GM23338 (cell line): ENCODE measurements around the gene C6orf15. TPM values are rescaled to one million over a fixed set of nuclear protein-coding genes. Genes with fewer than 3 reads are reported as not detected.

ENCODE experiments used
- ATAC-seq: fragments of 200-7000 bp; cut with Tn5 transposase; 3 replicates; pipeline ENCODE4 v1.9.1; 2020
- DNase-seq: peaks from one replicate; pipeline ENCODE4 v3.0.0-alpha.2; 2015; ENCODE audit warnings: low spot score
- H2AFZ ChIP-seq: fragments of 200-600 bp; sonication (generic); 2 replicates; pipeline ENCODE4 v1.8.0; 2016; ENCODE audit warnings: antibody characterized with exemption, mild to moderate bottlenecking, moderate library complexity
- H3F3A ChIP-seq: fragments of 200-600 bp; sonication (generic); replicated peaks from 2 replicates; pipeline ENCODE4 v1.8.0; 2017; ENCODE audit warnings: antibody characterized with exemption, mixed run types, low read depth
- H3K27ac ChIP-seq: fragments of 200-600 bp; sonication (generic); 2 replicates; pipeline ENCODE4 v1.6.1; 2016; ENCODE audit warnings: low read depth
- H3K27me3 ChIP-seq: fragments of 200-600 bp; sonication (generic); 2 replicates; pipeline ENCODE4 v1.8.0; 2016; ENCODE audit warnings: mild to moderate bottlenecking, mixed run types, moderate library complexity; ENCODE audit not compliant: insufficient read depth
- H3K36me3 ChIP-seq: fragments of 200-600 bp; sonication (generic); 2 replicates; pipeline ENCODE4 v1.8.0; 2016; ENCODE audit warnings: mild to moderate bottlenecking; ENCODE audit not compliant: insufficient read depth
- H3K4me1 ChIP-seq: fragments of 200-600 bp; sonication (generic); 2 replicates; pipeline ENCODE4 v1.8.0; 2016; ENCODE audit warnings: mild to moderate bottlenecking, moderate library complexity; ENCODE audit not compliant: insufficient read depth
- H3K4me2 ChIP-seq: fragments of 200-600 bp; sonication (generic); 2 replicates; pipeline ENCODE4 v1.7.1; 2017; ENCODE audit warnings: mixed run types
- H3K4me3 ChIP-seq: fragments of 200-600 bp; sonication (generic); 2 replicates; pipeline ENCODE4 v1.6.1; 2016; ENCODE audit warnings: mixed run types
- H3K79me2 ChIP-seq: fragments of 200-600 bp; sonication (generic); replicated peaks from 2 replicates; pipeline ENCODE4 v1.8.0; 2017; ENCODE audit warnings: mild to moderate bottlenecking; ENCODE audit not compliant: insufficient read depth
- H3K9me2 ChIP-seq: fragments of 200-600 bp; sonication (generic); 2 replicates; pipeline ENCODE4 v1.8.0; 2017; ENCODE audit not compliant: insufficient read depth
- H4K20me1 ChIP-seq: fragments of 200-600 bp; sonication (generic); replicated peaks from 2 replicates; pipeline ENCODE4 v1.8.0; 2017; ENCODE audit warnings: mild to moderate bottlenecking; ENCODE audit not compliant: insufficient read depth
- H3K27ac Mint-ChIP-seq: 2 replicates; pipeline ENCODE4 v1.8.0; 2020; ENCODE audit warnings: inconsistent platforms, mild to moderate bottlenecking, moderate library complexity, mixed read lengths
- H3K27me3 Mint-ChIP-seq: 3 replicates; pipeline ENCODE4 v1.8.0; 2022; ENCODE audit warnings: low read depth, mild to moderate bottlenecking, moderate library complexity, mixed read lengths, inconsistent platforms; ENCODE audit not compliant: insufficient read depth, poor library complexity
- H3K36me3 Mint-ChIP-seq: 3 replicates; pipeline ENCODE4 v1.8.0; 2021; ENCODE audit warnings: low read depth, mild to moderate bottlenecking, inconsistent platforms, moderate library complexity, mixed read lengths
- H3K4me1 Mint-ChIP-seq: 3 replicates; pipeline ENCODE4 v1.8.0; 2020; ENCODE audit warnings: mild to moderate bottlenecking, inconsistent platforms, mixed read lengths
- H3K4me3 Mint-ChIP-seq: 3 replicates; pipeline ENCODE4 v1.8.0; 2021; ENCODE audit warnings: moderate library complexity, mild to moderate bottlenecking, inconsistent platforms, mixed read lengths
- H3K9me3 Mint-ChIP-seq: 3 replicates; pipeline ENCODE4 v1.8.0; 2020; ENCODE audit warnings: moderate library complexity, mild to moderate bottlenecking, inconsistent platforms, mixed read lengths
- CREB1 ChIP-seq: fragments of 250-450 bp; sonication (Bioruptor Pico); IDR thresholded peaks from 2 replicates; pipeline ENCODE4 v1.5.0; 2020; ENCODE audit warnings: low read depth, mild to moderate bottlenecking, moderate library complexity
- EZH2 ChIP-seq: fragments of 200-600 bp; sonication (generic); IDR thresholded peaks from one replicate; pipeline ENCODE4 v1.8.0; 2017; ENCODE audit warnings: antibody characterized with exemption, mild to moderate bottlenecking, low read depth; ENCODE audit not compliant: unreplicated experiment
- EZH2phosphoT487 ChIP-seq: fragments of 200-600 bp; sonication (generic); IDR thresholded peaks from one replicate; pipeline ENCODE4 v1.8.1; 2018; ENCODE audit warnings: antibody characterized with exemption; ENCODE audit not compliant: unreplicated experiment
- JUNB ChIP-seq: IDR thresholded peaks from one replicate; pipeline ENCODE4 v1.6.1; 2016; ENCODE audit warnings: antibody characterized with exemption; ENCODE audit not compliant: unreplicated experiment
- NANOG ChIP-seq: IDR thresholded peaks from 2 replicates; pipeline ENCODE4 v1.6.1; 2016; ENCODE audit warnings: antibody characterized with exemption, borderline replicate concordance
- POLR2AphosphoS5 ChIP-seq: IDR thresholded peaks from 2 replicates; pipeline ENCODE4 v1.6.1; 2016; ENCODE audit warnings: antibody characterized with exemption, low read depth
- STAT1 ChIP-seq: IDR thresholded peaks from one replicate; pipeline ENCODE4 v1.6.1; 2016; ENCODE audit warnings: antibody characterized with exemption; ENCODE audit not compliant: unreplicated experiment
- ZNF114 ChIP-seq: fragments of 250-450 bp; sonication (Bioruptor Pico); IDR thresholded peaks from 2 replicates; pipeline ENCODE4 v1.5.0; 2020; ENCODE audit warnings: mild to moderate bottlenecking, moderate library complexity
- ZNF331 ChIP-seq: fragments of 250-450 bp; sonication (Bioruptor Pico); IDR thresholded peaks from 2 replicates; pipeline ENCODE4 v1.5.0; 2020; ENCODE audit warnings: low read depth, mild to moderate bottlenecking, moderate library complexity
- polyA plus RNA-seq: library from polyadenylated mRNA; unstranded; fragments of >200 nt; fragmentation: Nextera tagmentation; extraction: Ambion mirVana; gene quantifications from 2 replicates; pipeline ENCODE4 v1.2.1, GENCODE V29; 2016
- total RNA-seq: library from RNA; depleted of rRNA; stranded (reverse); fragments of >200 nt; shearing (Covaris generic); gene quantifications from 2 replicates; pipeline ENCODE4 v1.2.3, GENCODE V29; 2014
- TF ChIP-seq, protein P1 (sequence below): fragments of 250-450 bp; sonication (Bioruptor Pico); IDR thresholded peaks from 2 replicates; pipeline ENCODE4 v1.5.0; 2020; ENCODE audit warnings: mild to moderate bottlenecking, moderate library complexity
- TF ChIP-seq, protein P2 (sequence below): IDR thresholded peaks from 2 replicates; pipeline ENCODE4 v1.6.1; 2016; ENCODE audit warnings: antibody characterized with exemption
- TF ChIP-seq, protein P3 (sequence below), 2 experiments: fragments of 200-600 bp in 1 of 2; sonication (generic) in 1 of 2; conservative IDR thresholded peaks; 2 replicates each; pipeline versions ENCODE4 v1.5.1 to v1.6.1; 2016 to 2017; ENCODE audit warnings: antibody characterized with exemption in 2 of 2, low read depth in 2 of 2, mild to moderate bottlenecking in 2 of 2, moderate library complexity in 1 of 2
- TF ChIP-seq, protein P4 (sequence below): IDR thresholded peaks from one replicate; pipeline ENCODE4 v1.6.1; 2018; ENCODE audit warnings: antibody characterized with exemption; ENCODE audit not compliant: unreplicated experiment

C6orf15 gene
- total and polyA plus RNA-seq, 2 experiments from 2014 or later, result not detected

DNA sequence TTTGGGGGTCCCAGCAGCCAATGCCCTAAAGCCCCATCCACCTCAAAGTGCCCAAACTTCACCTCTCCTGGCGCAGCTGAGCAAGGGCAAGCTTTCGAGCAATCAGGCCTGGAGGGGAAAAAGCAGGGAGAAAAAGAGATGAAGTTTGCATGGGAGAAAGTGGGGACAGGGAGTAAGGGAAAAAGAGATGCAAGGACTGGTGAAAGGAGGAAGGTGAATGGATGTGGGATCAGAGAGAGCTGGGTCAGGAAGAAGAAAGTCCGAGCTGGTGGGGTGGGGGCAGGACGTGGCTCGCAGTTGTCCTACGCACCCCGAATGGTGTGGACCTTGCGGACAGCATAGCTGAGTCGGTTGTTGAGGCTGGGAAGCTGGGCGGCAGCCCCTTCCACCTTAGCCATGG is 33.0 kb upstream of the C6orf15 start:
- H3K79me2 ChIP-seq, result no peaks in the 10 kb centered on the region
- Mint-ChIP-seq H3K36me3 (peaks cover 46% of the 10 kb centered on the region), H3K27ac (no peak overlapping the region), H3K4me1 (peaks cover 19% of the 10 kb centered on the region), H3K27me3 (peaks cover 8% of the 10 kb centered on the region), H3K9me3 (no peaks in the 10 kb centered on the region), H3K4me3 (no peak overlapping the region)
- no peaks in the 10 kb centered on the region for H3K27me3 ChIP-seq
- no peaks in the 10 kb centered on the region for H4K20me1 ChIP-seq
- H3K27ac ChIP-seq, result no peak overlapping the region
- H3K36me3 ChIP-seq, result peaks cover 7% of the 10 kb centered on the region
- TF ChIP-seq, protein P1, sequence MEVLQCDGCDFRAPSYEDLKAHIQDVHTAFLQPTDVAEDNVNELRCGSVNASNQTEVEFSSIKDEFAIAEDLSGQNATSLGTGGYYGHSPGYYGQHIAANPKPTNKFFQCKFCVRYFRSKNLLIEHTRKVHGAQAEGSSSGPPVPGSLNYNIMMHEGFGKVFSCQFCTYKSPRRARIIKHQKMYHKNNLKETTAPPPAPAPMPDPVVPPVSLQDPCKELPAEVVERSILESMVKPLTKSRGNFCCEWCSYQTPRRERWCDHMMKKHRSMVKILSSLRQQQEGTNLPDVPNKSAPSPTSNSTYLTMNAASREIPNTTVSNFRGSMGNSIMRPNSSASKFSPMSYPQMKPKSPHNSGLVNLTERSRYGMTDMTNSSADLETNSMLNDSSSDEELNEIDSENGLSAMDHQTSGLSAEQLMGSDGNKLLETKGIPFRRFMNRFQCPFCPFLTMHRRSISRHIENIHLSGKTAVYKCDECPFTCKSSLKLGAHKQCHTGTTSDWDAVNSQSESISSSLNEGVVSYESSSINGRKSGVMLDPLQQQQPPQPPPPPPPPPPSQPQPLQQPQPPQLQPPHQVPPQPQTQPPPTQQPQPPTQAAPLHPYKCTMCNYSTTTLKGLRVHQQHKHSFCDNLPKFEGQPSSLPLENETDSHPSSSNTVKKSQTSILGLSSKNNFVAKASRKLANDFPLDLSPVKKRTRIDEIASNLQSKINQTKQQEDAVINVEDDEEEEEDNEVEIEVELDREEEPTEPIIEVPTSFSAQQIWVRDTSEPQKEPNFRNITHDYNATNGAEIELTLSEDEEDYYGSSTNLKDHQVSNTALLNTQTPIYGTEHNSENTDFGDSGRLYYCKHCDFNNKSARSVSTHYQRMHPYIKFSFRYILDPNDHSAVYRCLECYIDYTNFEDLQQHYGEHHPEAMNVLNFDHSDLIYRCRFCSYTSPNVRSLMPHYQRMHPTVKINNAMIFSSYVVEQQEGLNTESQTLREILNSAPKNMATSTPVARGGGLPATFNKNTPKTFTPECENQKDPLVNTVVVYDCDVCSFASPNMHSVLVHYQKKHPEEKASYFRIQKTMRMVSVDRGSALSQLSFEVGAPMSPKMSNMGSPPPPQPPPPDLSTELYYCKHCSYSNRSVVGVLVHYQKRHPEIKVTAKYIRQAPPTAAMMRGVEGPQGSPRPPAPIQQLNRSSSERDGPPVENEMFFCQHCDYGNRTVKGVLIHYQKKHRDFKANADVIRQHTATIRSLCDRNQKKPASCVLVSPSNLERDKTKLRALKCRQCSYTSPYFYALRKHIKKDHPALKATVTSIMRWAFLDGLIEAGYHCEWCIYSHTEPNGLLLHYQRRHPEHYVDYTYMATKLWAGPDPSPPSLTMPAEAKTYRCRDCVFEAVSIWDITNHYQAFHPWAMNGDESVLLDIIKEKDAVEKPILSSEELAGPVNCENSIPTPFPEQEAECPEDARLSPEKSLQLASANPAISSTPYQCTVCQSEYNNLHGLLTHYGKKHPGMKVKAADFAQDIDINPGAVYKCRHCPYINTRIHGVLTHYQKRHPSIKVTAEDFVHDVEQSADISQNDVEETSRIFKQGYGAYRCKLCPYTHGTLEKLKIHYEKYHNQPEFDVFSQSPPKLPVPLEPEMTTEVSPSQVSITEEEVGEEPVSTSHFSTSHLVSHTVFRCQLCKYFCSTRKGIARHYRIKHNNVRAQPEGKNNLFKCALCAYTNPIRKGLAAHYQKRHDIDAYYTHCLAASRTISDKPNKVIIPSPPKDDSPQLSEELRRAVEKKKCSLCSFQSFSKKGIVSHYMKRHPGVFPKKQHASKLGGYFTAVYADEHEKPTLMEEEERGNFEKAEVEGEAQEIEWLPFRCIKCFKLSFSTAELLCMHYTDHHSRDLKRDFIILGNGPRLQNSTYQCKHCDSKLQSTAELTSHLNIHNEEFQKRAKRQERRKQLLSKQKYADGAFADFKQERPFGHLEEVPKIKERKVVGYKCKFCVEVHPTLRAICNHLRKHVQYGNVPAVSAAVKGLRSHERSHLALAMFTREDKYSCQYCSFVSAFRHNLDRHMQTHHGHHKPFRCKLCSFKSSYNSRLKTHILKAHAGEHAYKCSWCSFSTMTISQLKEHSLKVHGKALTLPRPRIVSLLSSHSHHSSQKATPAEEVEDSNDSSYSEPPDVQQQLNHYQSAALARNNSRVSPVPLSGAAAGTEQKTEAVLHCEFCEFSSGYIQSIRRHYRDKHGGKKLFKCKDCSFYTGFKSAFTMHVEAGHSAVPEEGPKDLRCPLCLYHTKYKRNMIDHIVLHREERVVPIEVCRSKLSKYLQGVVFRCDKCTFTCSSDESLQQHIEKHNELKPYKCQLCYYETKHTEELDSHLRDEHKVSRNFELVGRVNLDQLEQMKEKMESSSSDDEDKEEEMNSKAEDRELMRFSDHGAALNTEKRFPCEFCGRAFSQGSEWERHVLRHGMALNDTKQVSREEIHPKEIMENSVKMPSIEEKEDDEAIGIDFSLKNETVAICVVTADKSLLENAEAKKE (CRISPR knock-in tag), result no peak
- TF ChIP-seq JUNB, result no peak
- TF ChIP-seq EZH2, result no peak
- no peak for TF ChIP-seq CREB1 (CRISPR knock-in tag)
- TF ChIP-seq, protein P2, sequence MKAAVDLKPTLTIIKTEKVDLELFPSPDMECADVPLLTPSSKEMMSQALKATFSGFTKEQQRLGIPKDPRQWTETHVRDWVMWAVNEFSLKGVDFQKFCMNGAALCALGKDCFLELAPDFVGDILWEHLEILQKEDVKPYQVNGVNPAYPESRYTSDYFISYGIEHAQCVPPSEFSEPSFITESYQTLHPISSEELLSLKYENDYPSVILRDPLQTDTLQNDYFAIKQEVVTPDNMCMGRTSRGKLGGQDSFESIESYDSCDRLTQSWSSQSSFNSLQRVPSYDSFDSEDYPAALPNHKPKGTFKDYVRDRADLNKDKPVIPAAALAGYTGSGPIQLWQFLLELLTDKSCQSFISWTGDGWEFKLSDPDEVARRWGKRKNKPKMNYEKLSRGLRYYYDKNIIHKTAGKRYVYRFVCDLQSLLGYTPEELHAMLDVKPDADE, result no peak
- no peak for TF ChIP-seq ZNF114 (CRISPR knock-in tag)
- TF ChIP-seq, protein P3, sequence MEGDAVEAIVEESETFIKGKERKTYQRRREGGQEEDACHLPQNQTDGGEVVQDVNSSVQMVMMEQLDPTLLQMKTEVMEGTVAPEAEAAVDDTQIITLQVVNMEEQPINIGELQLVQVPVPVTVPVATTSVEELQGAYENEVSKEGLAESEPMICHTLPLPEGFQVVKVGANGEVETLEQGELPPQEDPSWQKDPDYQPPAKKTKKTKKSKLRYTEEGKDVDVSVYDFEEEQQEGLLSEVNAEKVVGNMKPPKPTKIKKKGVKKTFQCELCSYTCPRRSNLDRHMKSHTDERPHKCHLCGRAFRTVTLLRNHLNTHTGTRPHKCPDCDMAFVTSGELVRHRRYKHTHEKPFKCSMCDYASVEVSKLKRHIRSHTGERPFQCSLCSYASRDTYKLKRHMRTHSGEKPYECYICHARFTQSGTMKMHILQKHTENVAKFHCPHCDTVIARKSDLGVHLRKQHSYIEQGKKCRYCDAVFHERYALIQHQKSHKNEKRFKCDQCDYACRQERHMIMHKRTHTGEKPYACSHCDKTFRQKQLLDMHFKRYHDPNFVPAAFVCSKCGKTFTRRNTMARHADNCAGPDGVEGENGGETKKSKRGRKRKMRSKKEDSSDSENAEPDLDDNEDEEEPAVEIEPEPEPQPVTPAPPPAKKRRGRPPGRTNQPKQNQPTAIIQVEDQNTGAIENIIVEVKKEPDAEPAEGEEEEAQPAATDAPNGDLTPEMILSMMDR (conservative IDR thresholded peaks at IDR 0.05; ENCODE audit: low read depth in 2 of 2), result no peak
- TF ChIP-seq NANOG, result no peak
- TF ChIP-seq POLR2AphosphoS5, result no peak
- TF ChIP-seq, protein P4, sequence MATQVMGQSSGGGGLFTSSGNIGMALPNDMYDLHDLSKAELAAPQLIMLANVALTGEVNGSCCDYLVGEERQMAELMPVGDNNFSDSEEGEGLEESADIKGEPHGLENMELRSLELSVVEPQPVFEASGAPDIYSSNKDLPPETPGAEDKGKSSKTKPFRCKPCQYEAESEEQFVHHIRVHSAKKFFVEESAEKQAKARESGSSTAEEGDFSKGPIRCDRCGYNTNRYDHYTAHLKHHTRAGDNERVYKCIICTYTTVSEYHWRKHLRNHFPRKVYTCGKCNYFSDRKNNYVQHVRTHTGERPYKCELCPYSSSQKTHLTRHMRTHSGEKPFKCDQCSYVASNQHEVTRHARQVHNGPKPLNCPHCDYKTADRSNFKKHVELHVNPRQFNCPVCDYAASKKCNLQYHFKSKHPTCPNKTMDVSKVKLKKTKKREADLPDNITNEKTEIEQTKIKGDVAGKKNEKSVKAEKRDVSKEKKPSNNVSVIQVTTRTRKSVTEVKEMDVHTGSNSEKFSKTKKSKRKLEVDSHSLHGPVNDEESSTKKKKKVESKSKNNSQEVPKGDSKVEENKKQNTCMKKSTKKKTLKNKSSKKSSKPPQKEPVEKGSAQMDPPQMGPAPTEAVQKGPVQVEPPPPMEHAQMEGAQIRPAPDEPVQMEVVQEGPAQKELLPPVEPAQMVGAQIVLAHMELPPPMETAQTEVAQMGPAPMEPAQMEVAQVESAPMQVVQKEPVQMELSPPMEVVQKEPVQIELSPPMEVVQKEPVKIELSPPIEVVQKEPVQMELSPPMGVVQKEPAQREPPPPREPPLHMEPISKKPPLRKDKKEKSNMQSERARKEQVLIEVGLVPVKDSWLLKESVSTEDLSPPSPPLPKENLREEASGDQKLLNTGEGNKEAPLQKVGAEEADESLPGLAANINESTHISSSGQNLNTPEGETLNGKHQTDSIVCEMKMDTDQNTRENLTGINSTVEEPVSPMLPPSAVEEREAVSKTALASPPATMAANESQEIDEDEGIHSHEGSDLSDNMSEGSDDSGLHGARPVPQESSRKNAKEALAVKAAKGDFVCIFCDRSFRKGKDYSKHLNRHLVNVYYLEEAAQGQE, result no peak
- no peak for TF ChIP-seq ZNF331 (CRISPR knock-in tag)
- no peak for TF ChIP-seq EZH2phosphoT487
- no peak for TF ChIP-seq STAT1
- ATAC-seq (no peak), DNase-seq (no peak)
- H2AFZ ChIP-seq, result no peak overlapping the region
- no peaks in the 10 kb centered on the region; the same call in 1 of the 2 replicates for H3K4me1 ChIP-seq
- no peak overlapping the region for H3K4me2 ChIP-seq
- no peak overlapping the region for H3K4me3 ChIP-seq
- no peaks in the 10 kb centered on the region for H3K9me2 ChIP-seq
- H3F3A ChIP-seq, result no peaks in the 10 kb centered on the region
